Gastroesophageal sphincter (tissue), 4 donors: Measurements from ENCODE around the gene SORL1-AS1.

ENCODE experiments used
- ATAC-seq: fragments of 150-250 bp; one replicate; pipeline ENCODE4 v1.9.1; 2016; ENCODE audit warnings: mild to moderate bottlenecking, moderate library complexity
- H3K27ac ChIP-seq, 4 donors: fragments of 200-600 bp; sonication (generic) in 3 of 4; 1 replicate in 3 of 4; 2 replicates in 1 of 4; pipeline ENCODE4 v1.5.1; 2016 to 2019
- H3K27me3 ChIP-seq: fragments of 200-600 bp; sonication (generic); one replicate; pipeline ENCODE4 v1.5.1; 2019
- H3K36me3 ChIP-seq, 2 donors: fragments of 200-600 bp; sonication (generic); one replicate each; pipeline ENCODE4 v1.5.1; 2019; ENCODE audit warnings: control low read depth in 1 of 2
- H3K4me1 ChIP-seq, 3 donors: fragments of 200-600 bp; sonication (generic); 1 replicate in 2 of 3; 2 replicates in 1 of 3; pipeline ENCODE4 v1.5.1; 2016 to 2019; ENCODE audit warnings: control low read depth in 2 of 3
- H3K4me3 ChIP-seq, 2 donors: fragments of 200-600 bp; sonication (generic); one replicate each; pipeline ENCODE4 v1.5.1; 2019; ENCODE audit warnings: mild to moderate bottlenecking in 1 of 2, moderate library complexity in 1 of 2
- H3K9me3 ChIP-seq, 3 donors: fragments of 200-600 bp; sonication (generic); one replicate each; pipeline ENCODE4 v1.5.1; 2017 to 2019; ENCODE audit warnings: control low read depth in 2 of 3
- EP300 ChIP-seq: sonication (generic); formaldehyde crosslinking; IDR thresholded peaks from one replicate; pipeline ENCODE4 v1.6.1; 2017; ENCODE audit warnings: antibody characterized with exemption, mild to moderate bottlenecking
- POLR2A ChIP-seq, 2 donors: fragments of 450-650 bp; IDR thresholded peaks; one replicate each; pipeline ENCODE4 v1.6.1; 2017; ENCODE audit warnings: antibody characterized with exemption in 2 of 2, mild to moderate bottlenecking in 2 of 2, moderate library complexity in 1 of 2
- POLR2AphosphoS5 ChIP-seq: sonication (generic); formaldehyde crosslinking; IDR thresholded peaks from one replicate; pipeline ENCODE4 v1.6.1; 2017; ENCODE audit warnings: antibody characterized with exemption
- WGBS, 2 donors: methylation state at CpG; one replicate each; pipeline ENCODE4 v1.1.5; 2018; ENCODE audit warnings: low coverage in 1 of 2; 5-methylcytosine and 5-hydroxymethylcytosine counted together
- TF ChIP-seq, protein P1 (sequence below), 4 experiments: fragments of 200-600 bp in 2 of 4; fragments of 450-650 bp in 2 of 4; sonication (generic) in 1 of 4; IDR thresholded peaks; one replicate each; pipeline ENCODE4 v1.5.1; 2017 to 2019; ENCODE audit warnings: antibody characterized with exemption in 4 of 4, mild to moderate bottlenecking in 2 of 4, moderate library complexity in 2 of 4

The SORL1-AS1 gene

DNA sequence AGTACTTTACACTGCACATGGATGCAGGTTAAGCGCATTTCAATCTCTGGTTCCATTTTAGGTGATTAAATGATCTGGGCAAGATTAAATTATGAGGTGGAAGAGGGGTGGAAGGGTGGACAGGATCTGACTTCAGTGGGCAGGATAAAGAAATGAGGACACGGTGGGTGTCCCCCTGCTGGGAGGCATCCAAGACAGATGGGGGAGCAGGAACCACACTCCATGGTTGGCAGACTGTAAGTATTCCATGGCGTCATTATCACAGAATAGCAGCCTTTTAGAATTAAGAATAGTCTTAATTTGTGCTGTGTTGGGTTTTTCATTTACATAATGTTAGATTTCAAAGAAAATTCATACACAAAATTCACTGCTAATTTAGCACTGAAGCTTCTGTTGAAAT, 8.2 kb downstream of the SORL1-AS1 start:
- Histone ChIP-seq H3K27me3 (no peaks in the 10 kb centered on the region), H3K4me3 (no peak overlapping the region), H3K27ac (no peak overlapping the region), H3K36me3 (no peaks in the 10 kb centered on the region), H3K4me1 (peaks cover 0 to 8% (median 0%) of the 10 kb centered on the region in 3 donors), H3K9me3 (no peaks in the 10 kb centered on the region)
- TF ChIP-seq POLR2A (IDR thresholded peaks at IDR 0.05) (no peak), POLR2AphosphoS5 (no peak), EP300 (no peak)
- TF ChIP-seq, protein P1, sequence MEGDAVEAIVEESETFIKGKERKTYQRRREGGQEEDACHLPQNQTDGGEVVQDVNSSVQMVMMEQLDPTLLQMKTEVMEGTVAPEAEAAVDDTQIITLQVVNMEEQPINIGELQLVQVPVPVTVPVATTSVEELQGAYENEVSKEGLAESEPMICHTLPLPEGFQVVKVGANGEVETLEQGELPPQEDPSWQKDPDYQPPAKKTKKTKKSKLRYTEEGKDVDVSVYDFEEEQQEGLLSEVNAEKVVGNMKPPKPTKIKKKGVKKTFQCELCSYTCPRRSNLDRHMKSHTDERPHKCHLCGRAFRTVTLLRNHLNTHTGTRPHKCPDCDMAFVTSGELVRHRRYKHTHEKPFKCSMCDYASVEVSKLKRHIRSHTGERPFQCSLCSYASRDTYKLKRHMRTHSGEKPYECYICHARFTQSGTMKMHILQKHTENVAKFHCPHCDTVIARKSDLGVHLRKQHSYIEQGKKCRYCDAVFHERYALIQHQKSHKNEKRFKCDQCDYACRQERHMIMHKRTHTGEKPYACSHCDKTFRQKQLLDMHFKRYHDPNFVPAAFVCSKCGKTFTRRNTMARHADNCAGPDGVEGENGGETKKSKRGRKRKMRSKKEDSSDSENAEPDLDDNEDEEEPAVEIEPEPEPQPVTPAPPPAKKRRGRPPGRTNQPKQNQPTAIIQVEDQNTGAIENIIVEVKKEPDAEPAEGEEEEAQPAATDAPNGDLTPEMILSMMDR (IDR thresholded peaks at IDR 0.05): no peak
- whole genome bisulfite sequencing, 2 donors: 61 to 88% methylated on average over 3 of the region's 3 CpGs
- no peak for ATAC-seq

DNA sequence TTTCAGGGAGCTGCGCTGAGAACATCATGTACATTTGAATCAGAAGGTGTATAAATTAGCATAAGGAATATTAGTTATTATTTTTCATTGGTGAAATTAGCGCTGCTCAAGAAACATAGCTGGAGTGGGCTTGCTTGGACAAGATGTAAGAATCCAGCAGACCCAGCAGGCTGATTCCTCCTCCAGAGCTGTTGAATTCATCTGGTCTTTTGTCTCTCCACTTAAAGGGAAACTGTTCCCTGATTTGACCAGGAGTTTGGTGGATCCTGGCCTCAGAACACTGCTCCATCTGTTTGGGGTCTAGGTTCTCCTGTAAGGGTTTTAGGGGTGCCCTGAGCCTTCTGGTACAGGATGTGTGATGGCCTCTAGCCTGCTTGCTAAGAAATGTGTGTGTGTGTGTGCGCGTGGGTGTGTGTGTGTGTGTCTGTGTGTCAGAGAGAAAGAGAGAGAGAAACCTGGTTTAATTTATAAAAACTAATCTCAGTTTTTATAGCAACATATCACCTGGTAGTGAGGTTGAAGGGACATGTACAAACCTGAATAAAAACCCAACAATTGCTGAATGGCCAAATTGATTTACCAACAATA, 9.0 kb downstream of the SORL1-AS1 start:
- Histone ChIP-seq H3K4me1 (peaks cover 0 to 8% (median 0%) of the 10 kb centered on the region in 3 donors), H3K9me3 (no peaks in the 10 kb centered on the region), H3K27me3 (no peaks in the 10 kb centered on the region), H3K36me3 (no peaks in the 10 kb centered on the region), H3K27ac (no peak overlapping the region), H3K4me3 (no peak overlapping the region)
- 94% methylated on average over 2 to 4 of the region's 4 CpGs for WGBS, 2 donors
- TF ChIP-seq POLR2A (IDR thresholded peaks at IDR 0.05): no peak
- TF ChIP-seq POLR2AphosphoS5: no peak
- TF ChIP-seq, protein P1 (IDR thresholded peaks at IDR 0.05): no peak
- no peak for TF ChIP-seq EP300
- no peak for ATAC-seq

DNA sequence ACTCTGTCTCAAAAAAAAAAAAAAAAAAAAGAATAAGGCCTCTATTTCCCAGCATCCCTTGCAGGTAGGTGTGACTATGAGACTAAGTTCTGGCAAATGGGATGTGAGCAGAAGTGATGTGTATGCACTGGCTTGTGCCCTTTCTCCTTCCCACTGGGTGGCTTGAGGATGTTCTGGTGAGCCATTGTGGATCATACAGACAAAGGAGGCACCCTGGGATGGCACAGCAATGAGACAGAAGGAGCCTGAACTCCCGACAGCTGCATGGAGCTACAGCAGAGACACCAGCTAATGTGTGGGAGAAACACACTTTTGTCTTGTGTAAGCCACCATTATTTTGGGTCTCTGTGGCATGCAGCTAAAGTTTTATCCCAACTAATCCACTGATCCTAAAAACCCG, 11.2 kb downstream of the SORL1-AS1 start:
- Histone ChIP-seq H3K4me1 (peaks cover 0 to 8% (median 0%) of the 10 kb centered on the region in 3 donors), H3K27ac (no peak overlapping the region), H3K36me3 (no peaks in the 10 kb centered on the region), H3K4me3 (no peak overlapping the region), H3K27me3 (no peaks in the 10 kb centered on the region), H3K9me3 (no peaks in the 10 kb centered on the region)
- no peak for ATAC-seq
- 43 to 80% methylated on average over 1 to 2 of the region's 2 CpGs for WGBS, 2 donors
- TF ChIP-seq POLR2A (IDR thresholded peaks at IDR 0.05) (no peak), EP300 (no peak), POLR2AphosphoS5 (no peak)
- TF ChIP-seq, protein P1 (IDR thresholded peaks at IDR 0.05): no peak

DNA sequence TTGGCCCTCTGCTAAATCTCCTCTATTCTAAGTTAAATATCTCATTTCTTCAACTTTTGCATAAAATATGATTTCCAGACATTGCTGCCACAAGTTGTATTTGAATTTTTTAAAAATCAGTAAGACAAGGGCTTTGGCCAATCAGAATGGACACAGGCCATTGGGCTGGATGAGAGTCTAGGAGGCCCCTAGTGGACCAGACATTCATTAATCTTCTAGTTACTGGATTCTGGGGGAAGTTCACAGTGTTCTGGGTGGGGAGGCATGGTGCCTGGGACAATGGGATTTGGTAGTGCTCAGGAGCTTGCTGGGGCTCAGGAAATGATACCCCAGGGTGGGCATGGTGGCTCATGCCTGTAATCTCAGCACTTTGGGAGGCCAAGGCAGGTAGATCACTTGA, 13.0 kb downstream of the SORL1-AS1 start:
- ATAC-seq: no peak
- Histone ChIP-seq H3K27me3 (no peaks in the 10 kb centered on the region), H3K27ac (no peak overlapping the region), H3K4me3 (no peak overlapping the region), H3K36me3 (no peaks in the 10 kb centered on the region), H3K4me1 (peaks cover 0 to 8% (median 0%) of the 10 kb centered on the region in 3 donors), H3K9me3 (no peaks in the 10 kb centered on the region)
- TF ChIP-seq EP300: no peak
- no peak for TF ChIP-seq POLR2AphosphoS5
- TF ChIP-seq POLR2A (IDR thresholded peaks at IDR 0.05): no peak

DNA sequence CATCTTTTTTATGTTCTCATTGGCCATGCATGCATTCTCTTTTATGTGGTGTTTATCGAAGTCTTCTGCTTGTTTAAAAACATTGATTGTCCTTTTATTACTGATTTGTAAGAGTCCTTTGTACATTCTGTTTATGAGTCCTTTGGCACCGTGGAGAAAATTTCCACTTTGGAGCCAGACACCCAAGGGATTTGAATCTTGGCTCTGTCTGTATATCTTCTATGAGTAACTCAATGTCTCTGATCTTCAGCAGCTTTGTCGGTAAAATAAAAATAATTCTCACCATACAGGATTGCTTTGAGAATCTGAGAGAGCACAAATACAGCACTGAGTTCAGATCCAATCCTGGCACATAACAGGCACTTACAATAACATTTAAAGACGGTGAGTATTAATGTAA, 13.4 kb downstream of the SORL1-AS1 start:
- Histone ChIP-seq H3K9me3 (no peaks in the 10 kb centered on the region), H3K4me3 (no peak overlapping the region), H3K4me1 (peaks cover 0 to 8% (median 0%) of the 10 kb centered on the region in 3 donors), H3K27ac (no peak overlapping the region), H3K27me3 (no peaks in the 10 kb centered on the region), H3K36me3 (no peaks in the 10 kb centered on the region)
- ATAC-seq: no peak
- 28 to 35% methylated on average over 4 of the region's 4 CpGs for WGBS, 2 donors
- TF ChIP-seq POLR2A (IDR thresholded peaks at IDR 0.05): no peak
- no peak for TF ChIP-seq EP300
- TF ChIP-seq, protein P1 (IDR thresholded peaks at IDR 0.05): no peak
- no peak for TF ChIP-seq POLR2AphosphoS5
